HL-60 (cell line): ENCODE measurements around the gene B3GAT2.

ENCODE experiments used
- GABPA ChIP-seq: IDR thresholded peaks from 2 replicates; pipeline ENCODE4 v1.6.1; 2012; ENCODE audit warnings: low read depth
- POLR2AphosphoS5 ChIP-seq: IDR thresholded peaks from 2 replicates; pipeline ENCODE4 v1.6.1; 2012; ENCODE audit warnings: low read depth
- SPI1 ChIP-seq: IDR thresholded peaks from 2 replicates; pipeline ENCODE4 v1.6.1; 2012; ENCODE audit warnings: low read depth, mild to moderate bottlenecking, borderline replicate concordance
- TF ChIP-seq, protein P1 (sequence below): IDR thresholded peaks from one replicate; pipeline ENCODE4 v1.5.1; 2011; ENCODE audit warnings: low read length, control low read depth, inconsistent platforms; ENCODE audit not compliant: insufficient read depth
- TF ChIP-seq, protein P2 (sequence below): IDR thresholded peaks from 2 replicates; pipeline ENCODE4 v1.6.1; 2012; ENCODE audit warnings: low read depth; ENCODE audit not compliant: insufficient replicate concordance

DNA sequence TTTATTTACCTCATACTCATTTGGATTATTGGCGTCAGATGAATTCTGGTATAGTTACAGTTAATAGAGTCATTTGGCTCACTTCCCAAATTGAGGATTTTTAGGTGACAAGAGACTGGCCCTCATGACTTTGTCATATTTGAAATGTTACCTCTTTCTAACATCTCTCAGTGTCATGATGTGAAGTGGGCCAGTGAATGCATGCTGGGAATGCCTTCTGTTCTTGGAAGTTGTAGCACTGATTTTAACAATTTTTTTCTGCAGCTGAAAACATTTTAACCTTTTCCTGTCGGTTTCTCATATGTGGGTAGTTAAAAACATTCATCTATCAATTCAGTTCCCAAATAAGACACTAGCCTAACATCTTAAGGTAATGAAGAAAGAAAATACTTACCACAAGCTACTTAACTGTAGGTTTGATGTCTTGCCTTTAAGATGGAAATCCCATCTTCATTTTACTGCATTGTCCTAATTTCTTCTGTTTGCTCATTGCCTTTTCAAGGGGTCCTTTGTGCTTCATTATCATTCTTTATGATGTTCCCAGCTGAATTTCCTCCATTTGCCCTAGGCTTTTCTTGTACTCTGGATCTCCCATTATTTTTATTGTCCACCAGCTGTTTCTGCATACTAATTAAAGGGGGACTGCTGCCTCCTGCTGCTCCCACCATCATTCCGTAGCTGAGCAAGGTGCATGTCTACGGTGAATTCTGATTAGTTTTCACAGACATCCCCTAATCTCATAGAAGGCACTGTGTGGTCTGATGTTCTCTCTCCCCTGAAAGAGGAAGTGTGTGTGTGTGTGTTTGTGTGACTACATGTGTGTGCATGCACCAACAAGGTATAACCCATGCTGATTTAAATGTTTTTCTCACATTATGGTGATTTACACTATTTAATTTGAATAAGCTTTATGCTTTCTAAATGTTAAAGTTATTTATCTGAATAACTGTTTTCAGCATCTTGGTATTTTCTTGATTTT, 109.5 kb downstream of the B3GAT2 start:
- TF ChIP-seq, protein P1, sequence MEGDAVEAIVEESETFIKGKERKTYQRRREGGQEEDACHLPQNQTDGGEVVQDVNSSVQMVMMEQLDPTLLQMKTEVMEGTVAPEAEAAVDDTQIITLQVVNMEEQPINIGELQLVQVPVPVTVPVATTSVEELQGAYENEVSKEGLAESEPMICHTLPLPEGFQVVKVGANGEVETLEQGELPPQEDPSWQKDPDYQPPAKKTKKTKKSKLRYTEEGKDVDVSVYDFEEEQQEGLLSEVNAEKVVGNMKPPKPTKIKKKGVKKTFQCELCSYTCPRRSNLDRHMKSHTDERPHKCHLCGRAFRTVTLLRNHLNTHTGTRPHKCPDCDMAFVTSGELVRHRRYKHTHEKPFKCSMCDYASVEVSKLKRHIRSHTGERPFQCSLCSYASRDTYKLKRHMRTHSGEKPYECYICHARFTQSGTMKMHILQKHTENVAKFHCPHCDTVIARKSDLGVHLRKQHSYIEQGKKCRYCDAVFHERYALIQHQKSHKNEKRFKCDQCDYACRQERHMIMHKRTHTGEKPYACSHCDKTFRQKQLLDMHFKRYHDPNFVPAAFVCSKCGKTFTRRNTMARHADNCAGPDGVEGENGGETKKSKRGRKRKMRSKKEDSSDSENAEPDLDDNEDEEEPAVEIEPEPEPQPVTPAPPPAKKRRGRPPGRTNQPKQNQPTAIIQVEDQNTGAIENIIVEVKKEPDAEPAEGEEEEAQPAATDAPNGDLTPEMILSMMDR = no peak
- TF ChIP-seq POLR2AphosphoS5 (no peak), GABPA (no peak), SPI1 (0 out of 2 replicates have a peak, but pooled peaks have one; percentile 33)
- TF ChIP-seq, protein P2, sequence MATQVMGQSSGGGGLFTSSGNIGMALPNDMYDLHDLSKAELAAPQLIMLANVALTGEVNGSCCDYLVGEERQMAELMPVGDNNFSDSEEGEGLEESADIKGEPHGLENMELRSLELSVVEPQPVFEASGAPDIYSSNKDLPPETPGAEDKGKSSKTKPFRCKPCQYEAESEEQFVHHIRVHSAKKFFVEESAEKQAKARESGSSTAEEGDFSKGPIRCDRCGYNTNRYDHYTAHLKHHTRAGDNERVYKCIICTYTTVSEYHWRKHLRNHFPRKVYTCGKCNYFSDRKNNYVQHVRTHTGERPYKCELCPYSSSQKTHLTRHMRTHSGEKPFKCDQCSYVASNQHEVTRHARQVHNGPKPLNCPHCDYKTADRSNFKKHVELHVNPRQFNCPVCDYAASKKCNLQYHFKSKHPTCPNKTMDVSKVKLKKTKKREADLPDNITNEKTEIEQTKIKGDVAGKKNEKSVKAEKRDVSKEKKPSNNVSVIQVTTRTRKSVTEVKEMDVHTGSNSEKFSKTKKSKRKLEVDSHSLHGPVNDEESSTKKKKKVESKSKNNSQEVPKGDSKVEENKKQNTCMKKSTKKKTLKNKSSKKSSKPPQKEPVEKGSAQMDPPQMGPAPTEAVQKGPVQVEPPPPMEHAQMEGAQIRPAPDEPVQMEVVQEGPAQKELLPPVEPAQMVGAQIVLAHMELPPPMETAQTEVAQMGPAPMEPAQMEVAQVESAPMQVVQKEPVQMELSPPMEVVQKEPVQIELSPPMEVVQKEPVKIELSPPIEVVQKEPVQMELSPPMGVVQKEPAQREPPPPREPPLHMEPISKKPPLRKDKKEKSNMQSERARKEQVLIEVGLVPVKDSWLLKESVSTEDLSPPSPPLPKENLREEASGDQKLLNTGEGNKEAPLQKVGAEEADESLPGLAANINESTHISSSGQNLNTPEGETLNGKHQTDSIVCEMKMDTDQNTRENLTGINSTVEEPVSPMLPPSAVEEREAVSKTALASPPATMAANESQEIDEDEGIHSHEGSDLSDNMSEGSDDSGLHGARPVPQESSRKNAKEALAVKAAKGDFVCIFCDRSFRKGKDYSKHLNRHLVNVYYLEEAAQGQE = no peak
